ENCODE measurements around the gene ELF1.

GRCh38 chr13:40911341-40911740 is 107.8 kb downstream of the ELF1 start:
- no peak for TF ChIP-seq CTCF (conservative IDR thresholded peaks at IDR 0.05; ENCODE audit: low read depth, low read length)
- TF ChIP-seq EZH2 (IDR thresholded peaks at IDR 0.05; ENCODE audit: low read length, unreplicated experiment) = no peak

Measured in PC-3 (cell line).